HEK293 (cell line): ENCODE measurements around the gene MOSMO.

Source experiments
- GLIS1 ChIP-seq: fragments of 450-650 bp; formaldehyde crosslinking; IDR thresholded peaks from 2 replicates; pipeline ENCODE4 v1.5.1; 2016; ENCODE audit warnings: missing biosample characterization, missing genetic modification characterization
- KLF9 ChIP-seq: fragments of 450-650 bp; formaldehyde crosslinking; IDR thresholded peaks from 2 replicates; pipeline ENCODE4 v1.5.1; 2016; ENCODE audit warnings: missing biosample characterization, missing genetic modification characterization, low read depth
- PATZ1 ChIP-seq: fragments of 450-650 bp; formaldehyde crosslinking; IDR thresholded peaks from 2 replicates; pipeline ENCODE4 v1.5.1; 2016; ENCODE audit warnings: missing biosample characterization, missing genetic modification characterization
- PRDM10 ChIP-seq: fragments of 450-650 bp; formaldehyde crosslinking; IDR thresholded peaks from 2 replicates; pipeline ENCODE4 v1.5.1; 2016; ENCODE audit warnings: missing biosample characterization, missing genetic modification characterization
- SALL2 ChIP-seq: fragments of 450-650 bp; formaldehyde crosslinking; IDR thresholded peaks from 2 replicates; pipeline ENCODE4 v1.5.0; 2017; ENCODE audit warnings: missing biosample characterization, mild to moderate bottlenecking, missing genetic modification characterization, borderline replicate concordance
- SP2 ChIP-seq: fragments of 450-650 bp; formaldehyde crosslinking; IDR thresholded peaks from 2 replicates; pipeline ENCODE4 v1.5.1; 2016; ENCODE audit warnings: missing biosample characterization, missing genetic modification characterization
- TRIM28 ChIP-seq: IDR thresholded peaks from 2 replicates; pipeline ENCODE4 v1.6.1; 2011; ENCODE audit warnings: low read length, control low read depth, borderline replicate concordance
- ZBTB20 ChIP-seq: fragments of 450-650 bp; formaldehyde crosslinking; IDR thresholded peaks from 2 replicates; pipeline ENCODE4 v1.5.1; 2016; ENCODE audit warnings: missing biosample characterization, missing genetic modification characterization
- ZBTB8A ChIP-seq: fragments of 450-650 bp; formaldehyde crosslinking; IDR thresholded peaks from 2 replicates; pipeline ENCODE4 v1.5.1; 2016; ENCODE audit warnings: missing biosample characterization, missing genetic modification characterization
- ZEB2 ChIP-seq: fragments of 450-650 bp; formaldehyde crosslinking; IDR thresholded peaks from 2 replicates; pipeline ENCODE4 v1.5.1; 2016; ENCODE audit warnings: missing biosample characterization, missing genetic modification characterization
- ZFP37 ChIP-seq: fragments of 450-650 bp; formaldehyde crosslinking; IDR thresholded peaks from 2 replicates; pipeline ENCODE4 v1.5.1; 2016; ENCODE audit warnings: missing biosample characterization, missing genetic modification characterization
- ZNF133 ChIP-seq: fragments of 450-650 bp; formaldehyde crosslinking; IDR thresholded peaks from 2 replicates; pipeline ENCODE4 v1.5.1; 2016; ENCODE audit warnings: missing biosample characterization, missing genetic modification characterization
- ZNF138 ChIP-seq: fragments of 450-650 bp; formaldehyde crosslinking; IDR thresholded peaks from 2 replicates; pipeline ENCODE4 v1.5.1; 2016; ENCODE audit warnings: missing biosample characterization, missing genetic modification characterization, borderline replicate concordance
- ZNF157 ChIP-seq: fragments of 450-650 bp; formaldehyde crosslinking; IDR thresholded peaks from 2 replicates; pipeline ENCODE4 v1.5.1; 2016; ENCODE audit warnings: missing biosample characterization, missing genetic modification characterization
- ZNF2 ChIP-seq: fragments of 450-650 bp; formaldehyde crosslinking; IDR thresholded peaks from 2 replicates; pipeline ENCODE4 v1.5.1; 2016; ENCODE audit warnings: missing biosample characterization, missing genetic modification characterization
- ZNF214 ChIP-seq: fragments of 450-650 bp; formaldehyde crosslinking; IDR thresholded peaks from 2 replicates; pipeline ENCODE4 v1.5.1; 2017; ENCODE audit warnings: missing biosample characterization, mild to moderate bottlenecking, missing genetic modification characterization, borderline replicate concordance
- ZNF248 ChIP-seq: fragments of 450-650 bp; formaldehyde crosslinking; IDR thresholded peaks from 2 replicates; pipeline ENCODE4 v1.5.1; 2017; ENCODE audit warnings: missing biosample characterization, missing genetic modification characterization
- ZNF341 ChIP-seq: fragments of 450-650 bp; formaldehyde crosslinking; IDR thresholded peaks from 2 replicates; pipeline ENCODE4; 2016; ENCODE audit warnings: low read depth, missing biosample characterization, missing genetic modification characterization
- ZNF449 ChIP-seq: fragments of 450-650 bp; formaldehyde crosslinking; IDR thresholded peaks from 2 replicates; pipeline ENCODE4 v1.5.1; 2017; ENCODE audit warnings: missing biosample characterization, mild to moderate bottlenecking, missing genetic modification characterization, moderate library complexity
- ZNF561 ChIP-seq: fragments of 450-650 bp; IDR thresholded peaks from 2 replicates; pipeline ENCODE4 v1.5.1; 2018; ENCODE audit warnings: missing biosample characterization, missing genetic modification characterization, borderline replicate concordance
- ZNF623 ChIP-seq: fragments of 450-650 bp; formaldehyde crosslinking; IDR thresholded peaks from 2 replicates; pipeline ENCODE4 v1.5.1; 2016; ENCODE audit warnings: missing biosample characterization, missing genetic modification characterization
- ZNF76 ChIP-seq: fragments of 450-650 bp; formaldehyde crosslinking; IDR thresholded peaks from 2 replicates; pipeline ENCODE4; 2016; ENCODE audit warnings: low read depth, missing biosample characterization, missing genetic modification characterization, borderline replicate concordance
- ZNF843 ChIP-seq: fragments of 450-650 bp; formaldehyde crosslinking; IDR thresholded peaks from 2 replicates; pipeline ENCODE4 v1.5.1; 2016; ENCODE audit warnings: missing biosample characterization, missing genetic modification characterization
- ZSCAN5A ChIP-seq: fragments of 450-650 bp; formaldehyde crosslinking; IDR thresholded peaks from 2 replicates; pipeline ENCODE4 v1.5.1; 2016; ENCODE audit warnings: missing biosample characterization, missing genetic modification characterization
- TF ChIP-seq, protein P1 (sequence below): sonication (generic); formaldehyde crosslinking; IDR thresholded peaks from 2 replicates; pipeline ENCODE4 v1.8.1; 2022; ENCODE audit warnings: mild to moderate bottlenecking, moderate library complexity, missing genetic modification reagents
- TF ChIP-seq, protein P2 (sequence below): fragments of 450-650 bp; formaldehyde crosslinking; conservative IDR thresholded peaks from 2 replicates; pipeline ENCODE4 v1.5.1; 2016; ENCODE audit warnings: low read depth, missing biosample characterization, missing genetic modification characterization

MOSMO gene

DNA sequence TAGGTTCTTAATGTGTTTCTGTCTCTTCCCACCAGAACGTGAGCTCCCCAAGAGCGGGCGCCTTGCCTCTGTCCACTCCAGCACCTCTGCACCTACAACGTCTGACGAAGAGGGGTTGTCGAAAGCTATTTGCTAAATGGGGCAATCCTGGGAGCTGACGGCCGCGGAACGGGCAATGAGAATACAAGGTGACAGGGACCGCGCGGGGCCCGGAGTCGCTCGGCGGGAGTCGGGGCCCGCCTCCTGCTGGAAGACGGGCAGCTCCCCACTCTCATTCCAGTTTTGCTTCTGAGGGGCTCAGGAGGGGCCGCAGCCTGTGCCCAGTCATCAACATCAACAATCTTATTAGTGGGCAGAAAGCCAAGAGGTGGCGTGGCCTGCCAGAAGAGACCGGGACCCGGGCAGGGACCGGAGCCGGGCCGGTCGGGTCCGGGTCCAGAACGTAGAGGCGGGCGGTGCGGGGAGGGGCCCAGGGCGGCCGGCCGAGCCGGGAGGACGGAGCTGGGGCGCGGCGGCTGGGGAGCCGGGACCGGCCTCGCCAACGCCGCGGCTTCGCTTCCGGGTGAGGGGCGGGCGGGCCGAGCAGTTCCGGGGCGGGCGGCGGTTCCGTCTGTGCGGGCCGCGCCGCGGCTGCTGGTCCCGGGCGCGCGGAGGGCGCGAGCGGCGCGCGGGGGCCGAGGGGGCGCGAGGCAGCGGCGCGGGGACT is at the start of gene MOSMO (continued):
- TF ChIP-seq ZNF76, result no peak
- TF ChIP-seq, protein P1, sequence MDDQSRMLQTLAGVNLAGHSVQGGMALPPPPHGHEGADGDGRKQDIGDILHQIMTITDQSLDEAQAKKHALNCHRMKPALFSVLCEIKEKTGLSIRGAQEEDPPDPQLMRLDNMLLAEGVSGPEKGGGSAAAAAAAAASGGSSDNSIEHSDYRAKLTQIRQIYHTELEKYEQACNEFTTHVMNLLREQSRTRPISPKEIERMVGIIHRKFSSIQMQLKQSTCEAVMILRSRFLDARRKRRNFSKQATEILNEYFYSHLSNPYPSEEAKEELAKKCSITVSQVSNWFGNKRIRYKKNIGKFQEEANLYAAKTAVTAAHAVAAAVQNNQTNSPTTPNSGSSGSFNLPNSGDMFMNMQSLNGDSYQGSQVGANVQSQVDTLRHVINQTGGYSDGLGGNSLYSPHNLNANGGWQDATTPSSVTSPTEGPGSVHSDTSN, result peak; percentile 54; the same call in 1 of the 2 replicates
- no peak for TF ChIP-seq ZNF248 (tag by site-specific recombination)
- TF ChIP-seq GLIS1 (tag by site-specific recombination), result peak; percentile 45
- TF ChIP-seq SP2 (tag by site-specific recombination), result peak; percentile 49
- TF ChIP-seq TRIM28, result no peak
- no peak for TF ChIP-seq ZNF133
- TF ChIP-seq ZNF843, result no peak
- no peak for TF ChIP-seq ZNF157 (tag by site-specific recombination)
- no peak; the same call in none of the 2 replicates for TF ChIP-seq ZNF341 (tag by site-specific recombination)
- TF ChIP-seq ZEB2 (tag by site-specific recombination), result peak; percentile 65; the same call in 1 of the 2 replicates
- no peak for TF ChIP-seq ZNF623 (tag by site-specific recombination)
- 0 out of 2 replicates have a peak, but pooled peaks have one; percentile 15 for TF ChIP-seq ZNF2
- TF ChIP-seq ZNF214, result no peak
- TF ChIP-seq ZBTB8A, result peak; percentile 36
- TF ChIP-seq ZNF138, result no peak
- TF ChIP-seq, protein P2, sequence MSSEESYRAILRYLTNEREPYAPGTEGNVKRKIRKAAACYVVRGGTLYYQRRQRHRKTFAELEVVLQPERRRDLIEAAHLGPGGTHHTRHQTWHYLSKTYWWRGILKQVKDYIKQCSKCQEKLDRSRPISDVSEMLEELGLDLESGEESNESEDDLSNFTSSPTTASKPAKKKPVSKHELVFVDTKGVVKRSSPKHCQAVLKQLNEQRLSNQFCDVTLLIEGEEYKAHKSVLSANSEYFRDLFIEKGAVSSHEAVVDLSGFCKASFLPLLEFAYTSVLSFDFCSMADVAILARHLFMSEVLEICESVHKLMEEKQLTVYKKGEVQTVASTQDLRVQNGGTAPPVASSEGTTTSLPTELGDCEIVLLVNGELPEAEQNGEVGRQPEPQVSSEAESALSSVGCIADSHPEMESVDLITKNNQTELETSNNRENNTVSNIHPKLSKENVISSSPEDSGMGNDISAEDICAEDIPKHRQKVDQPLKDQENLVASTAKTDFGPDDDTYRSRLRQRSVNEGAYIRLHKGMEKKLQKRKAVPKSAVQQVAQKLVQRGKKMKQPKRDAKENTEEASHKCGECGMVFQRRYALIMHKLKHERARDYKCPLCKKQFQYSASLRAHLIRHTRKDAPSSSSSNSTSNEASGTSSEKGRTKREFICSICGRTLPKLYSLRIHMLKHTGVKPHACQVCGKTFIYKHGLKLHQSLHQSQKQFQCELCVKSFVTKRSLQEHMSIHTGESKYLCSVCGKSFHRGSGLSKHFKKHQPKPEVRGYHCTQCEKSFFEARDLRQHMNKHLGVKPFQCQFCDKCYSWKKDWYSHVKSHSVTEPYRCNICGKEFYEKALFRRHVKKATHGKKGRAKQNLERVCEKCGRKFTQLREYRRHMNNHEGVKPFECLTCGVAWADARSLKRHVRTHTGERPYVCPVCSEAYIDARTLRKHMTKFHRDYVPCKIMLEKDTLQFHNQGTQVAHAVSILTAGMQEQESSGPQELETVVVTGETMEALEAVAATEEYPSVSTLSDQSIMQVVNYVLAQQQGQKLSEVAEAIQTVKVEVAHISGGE (tag by site-specific recombination), result peak; percentile 76
- TF ChIP-seq SALL2 (tag by site-specific recombination), result no peak
- peak; percentile 45; the same call in 1 of the 2 replicates for TF ChIP-seq KLF9 (tag by site-specific recombination)
- TF ChIP-seq ZNF561 (tag by site-specific recombination), result peak; percentile 88; the same call in 1 of the 2 replicates
- 0 out of 2 replicates have a peak, but pooled peaks have one; percentile 25 for TF ChIP-seq PRDM10
- peak; percentile 27; the same call in 1 of the 2 replicates for TF ChIP-seq PATZ1 (tag by site-specific recombination)
- no peak for TF ChIP-seq ZSCAN5A (tag by site-specific recombination)
- no peak for TF ChIP-seq ZFP37
- no peak for TF ChIP-seq ZNF449
- peak; percentile 68 for TF ChIP-seq ZBTB20 (tag by site-specific recombination)
